ENCODE results near the gene SULF2.

Gene SULF2

GRCh38 chr20:47762699-47763268, 22.5 kb downstream of the SULF2 start:
- no peaks in the 10 kb centered on the region for H3K36me3 ChIP-seq (ENCODE audit: insufficient read depth)

GRCh38 chr20:47761482-47762047, 23.7 kb downstream of the SULF2 start:
- peaks cover 5% of the 10 kb centered on the region for H3K4me1 ChIP-seq (ENCODE audit: low read depth, poor library complexity, severe bottlenecking)
- TF ChIP-seq CTCF (conservative IDR thresholded peaks at IDR 0.05; ENCODE audit: low read depth, low read length), result no peak

More at GRCh38 chr20:47762699-47763268, 22.5 kb downstream of the SULF2 start:
- H3K4me2 ChIP-seq, result no peak overlapping the region
- no peak overlapping the region for H3K4me3 ChIP-seq (IDR thresholded peaks at IDR 0.05; ENCODE audit: insufficient read depth, low read depth, low read length)
- no peaks in the 10 kb centered on the region for H4K20me1 ChIP-seq (ENCODE audit: insufficient read depth)
- H3K9ac ChIP-seq, result no peak overlapping the region
- no peaks in the 10 kb centered on the region for H3K79me2 ChIP-seq (ENCODE audit: insufficient read depth, low read depth)
- peaks cover 74% of the 10 kb centered on the region for H3K27me3 ChIP-seq (ENCODE audit: insufficient read depth, low read depth)
- no peak overlapping the region for H2AFZ ChIP-seq (ENCODE audit: low read depth)
- TF ChIP-seq CTCF (conservative IDR thresholded peaks at IDR 0.05; ENCODE audit: low read depth, low read length), result no peak
- H3K4me1 ChIP-seq (ENCODE audit: low read depth, poor library complexity, severe bottlenecking), result peaks cover 5% of the 10 kb centered on the region
- no peak overlapping the region for H3K27ac ChIP-seq

GRCh38 chr20:47760686-47761481, 24.4 kb downstream of the SULF2 start:
- H3K4me2 ChIP-seq, result no peak overlapping the region
- no peaks in the 10 kb centered on the region for H3K36me3 ChIP-seq (ENCODE audit: insufficient read depth)
- peaks cover 5% of the 10 kb centered on the region for H3K4me1 ChIP-seq (ENCODE audit: low read depth, poor library complexity, severe bottlenecking)
- TF ChIP-seq CTCF (conservative IDR thresholded peaks at IDR 0.05; ENCODE audit: low read depth, low read length), result no peak
- H3K4me3 ChIP-seq (IDR thresholded peaks at IDR 0.05; ENCODE audit: insufficient read depth, low read depth, low read length), result no peak overlapping the region
- no peaks in the 10 kb centered on the region for H3K79me2 ChIP-seq (ENCODE audit: insufficient read depth, low read depth)
- H3K27ac ChIP-seq, result no peak overlapping the region
- H3K9ac ChIP-seq, result no peak overlapping the region
- H3K27me3 ChIP-seq (ENCODE audit: insufficient read depth, low read depth), result peaks cover 84% of the 10 kb centered on the region
- H2AFZ ChIP-seq (ENCODE audit: low read depth), result no peak overlapping the region
- H4K20me1 ChIP-seq (ENCODE audit: insufficient read depth), result no peaks in the 10 kb centered on the region

More at GRCh38 chr20:47761482-47762047, 23.7 kb downstream of the SULF2 start:
- Histone ChIP-seq H3K27ac (no peak overlapping the region), H4K20me1 (ENCODE audit: insufficient read depth) (no peaks in the 10 kb centered on the region), H3K79me2 (ENCODE audit: insufficient read depth, low read depth) (no peaks in the 10 kb centered on the region), H2AFZ (ENCODE audit: low read depth) (no peak overlapping the region), H3K4me3 (IDR thresholded peaks at IDR 0.05; ENCODE audit: insufficient read depth, low read depth, low read length) (no peak overlapping the region), H3K27me3 (ENCODE audit: insufficient read depth, low read depth) (peaks cover 84% of the 10 kb centered on the region), H3K9ac (no peak overlapping the region), H3K36me3 (ENCODE audit: insufficient read depth) (no peaks in the 10 kb centered on the region), H3K4me2 (no peak overlapping the region)

GRCh38 chr20:47758517-47759450, 26.5 kb downstream of the SULF2 start:
- TF ChIP-seq CTCF (conservative IDR thresholded peaks at IDR 0.05; ENCODE audit: low read depth, low read length), result no peak
- Histone ChIP-seq H4K20me1 (ENCODE audit: insufficient read depth) (no peaks in the 10 kb centered on the region), H3K4me3 (IDR thresholded peaks at IDR 0.05; ENCODE audit: insufficient read depth, low read depth, low read length) (no peak overlapping the region), H3K4me2 (no peak overlapping the region), H3K9ac (no peak overlapping the region), H3K27me3 (ENCODE audit: insufficient read depth, low read depth) (peaks cover 85% of the 10 kb centered on the region), H2AFZ (ENCODE audit: low read depth) (no peak overlapping the region), H3K4me1 (ENCODE audit: low read depth, poor library complexity, severe bottlenecking) (peaks cover 5% of the 10 kb centered on the region), H3K27ac (no peak overlapping the region), H3K79me2 (ENCODE audit: insufficient read depth, low read depth) (no peaks in the 10 kb centered on the region), H3K36me3 (ENCODE audit: insufficient read depth) (no peaks in the 10 kb centered on the region)

Measured in KMS-11 (cell line).